HepG2 (cell line): Measurements from ENCODE around the gene GFRA4. TPM values are rescaled to one million over a fixed set of nuclear protein-coding genes. Genes with fewer than 3 reads are reported as not detected.
A peak's percentile ranks its signal among the peaks of the same experiment; 100 is the strongest.

ENCODE experiments used
- ATAC-seq: fragments of 200-7000 bp; cut with Tn5 transposase; 3 replicates; pipeline ENCODE4 v1.9.1; 2020; ENCODE audit warnings: mild to moderate bottlenecking, moderate library complexity
- BruUV-seq: library from RNA; stranded (reverse); fragments of 400-500 nt; replicated peaks from 2 replicates; lab custom pipeline; 2021; lab: Mats Ljungman, UMichigan
- CTCF ChIA-PET: fragments of 300-600 bp; formaldehyde crosslinking; extraction: SDS; loops from one replicate; lab custom pipeline; 2021; ENCODE audit warnings: low total read pairs, inconsistent platforms, low intra/inter-chr PET ratio; lab: Yijun Ruan, JAX
- POLR2A ChIA-PET: fragments of 350-600 bp; sonication (Branson Sonifier 250); formaldehyde crosslinking; loops from one replicate; lab custom pipeline; 2020; ENCODE audit warnings: antibody characterized with exemption, inconsistent platforms; lab: Yijun Ruan, JAX
- DNase-seq: peaks from one replicate; pipeline ENCODE4 v3.0.0-alpha.2; 2015; ENCODE audit warnings: low spot score
- FAIRE-seq: peaks from 3 replicates; lab custom pipeline; 2011; peaks lifted over from hg19 to GRCh38; lab: Jason Lieb, UNC
- H2AFZ ChIP-seq: one replicate; pipeline ENCODE4 v1.6.1; 2011; ENCODE audit warnings: low read length, inconsistent platforms
- H3K27ac ChIP-seq: fragments of 300-600 bp; 3 replicates; pipeline ENCODE4 v1.8.0; 2011; ENCODE audit warnings: mixed run types, mild to moderate bottlenecking, mixed read lengths, low read length, inconsistent platforms; ENCODE audit not compliant: insufficient read depth; ENCODE audit errors: extremely low read length
- H3K27me3 ChIP-seq, 2 experiments: fragments of 200-600 bp in 1 of 2; 2 replicates in 1 of 2; 3 replicates in 1 of 2; pipeline versions ENCODE4 v1.6.0 to v1.8.0; 2011; ENCODE audit warnings: low read length in 2 of 2, mild to moderate bottlenecking in 2 of 2, moderate library complexity in 2 of 2, inconsistent platforms in 1 of 2; ENCODE audit not compliant: insufficient read depth in 2 of 2, control insufficient read depth in 1 of 2
- H3K36me3 ChIP-seq, 2 experiments: fragments of 200-600 bp in 1 of 2; replicated peaks in 1 of 2; 2 replicates in 1 of 2; 3 replicates in 1 of 2; pipeline versions ENCODE4 v1.5.1 to v1.8.0; 2011; ENCODE audit warnings: low read length in 2 of 2, inconsistent platforms in 1 of 2; ENCODE audit not compliant: insufficient read depth in 2 of 2, control insufficient read depth in 1 of 2
- H3K4me1 ChIP-seq: 2 replicates; pipeline ENCODE4 v1.5.1; 2012; ENCODE audit warnings: low read length, inconsistent platforms; ENCODE audit not compliant: insufficient read depth
- H3K4me2 ChIP-seq: 2 replicates; pipeline ENCODE4 v1.6.0; 2011; ENCODE audit warnings: low read depth, low read length, inconsistent platforms
- H3K4me3 ChIP-seq, 3 experiments: fragments of 200-600 bp in 1 of 3; sonication (generic), shearing (Covaris generic) in 1 of 3; replicated peaks in 1 of 3; 2 replicates each; pipeline ENCODE4 v1.5.1; 2011 to 2016; ENCODE audit warnings: low read length in 3 of 3, inconsistent platforms in 2 of 3, low read depth in 2 of 3, mild to moderate bottlenecking in 2 of 3, control low read depth in 1 of 3, mixed read lengths in 1 of 3; ENCODE audit not compliant: insufficient read depth in 1 of 3
- H3K79me2 ChIP-seq: one replicate; pipeline ENCODE4 v1.6.1; 2011; ENCODE audit warnings: low read length, inconsistent platforms; ENCODE audit not compliant: insufficient read depth
- H3K9ac ChIP-seq: 2 replicates; pipeline ENCODE4 v1.6.0; 2011; ENCODE audit warnings: mild to moderate bottlenecking, low read depth, low read length, inconsistent platforms; ENCODE audit not compliant: insufficient read depth
- H3K9me3 ChIP-seq: 2 replicates; pipeline ENCODE4 v1.5.1; 2012; ENCODE audit warnings: mild to moderate bottlenecking, low read length
- H4K20me1 ChIP-seq: 2 replicates; pipeline ENCODE4 v1.6.0; 2011; ENCODE audit warnings: inconsistent platforms, mild to moderate bottlenecking, low read length, moderate library complexity; ENCODE audit not compliant: insufficient read depth
- CENPT ChIP-seq: sonication (generic); formaldehyde crosslinking; IDR thresholded peaks from 2 replicates; pipeline ENCODE4 v1.8.0; 2022; ENCODE audit warnings: low read depth, mild to moderate bottlenecking, moderate library complexity, missing genetic modification reagents
- CENPX ChIP-seq: sonication (generic); formaldehyde crosslinking; IDR thresholded peaks from 2 replicates; pipeline ENCODE4 v1.9.0; 2021; ENCODE audit warnings: mild to moderate bottlenecking, missing genetic modification reagents, moderate library complexity
- ELF3 ChIP-seq: IDR thresholded peaks from 2 replicates; pipeline ENCODE4 v1.6.1; 2016; ENCODE audit warnings: missing genetic modification reagents, missing compliant biosample characterization
- IRX3 ChIP-seq: sonication (generic); formaldehyde crosslinking; IDR thresholded peaks from 2 replicates; pipeline ENCODE4 v1.8.1; 2023; ENCODE audit warnings: mild to moderate bottlenecking, low read depth, missing genetic modification reagents, borderline replicate concordance
- ISL2 ChIP-seq: sonication (generic); formaldehyde crosslinking; IDR thresholded peaks from 2 replicates; pipeline ENCODE4 v1.5.0; 2020; ENCODE audit warnings: missing genetic modification reagents
- KDM5A ChIP-seq: fragments of 200-600 bp; sonication (generic); IDR thresholded peaks from 2 replicates; pipeline ENCODE4 v1.7.0; 2018; ENCODE audit warnings: antibody characterized with exemption, mild to moderate bottlenecking, low read length, borderline replicate concordance
- MNT ChIP-seq: fragments of 450-650 bp; IDR thresholded peaks from 2 replicates; pipeline ENCODE4 v1.6.1; 2016
- ONECUT2 ChIP-seq: sonication (generic); formaldehyde crosslinking; IDR thresholded peaks from 2 replicates; pipeline ENCODE4 v1.4.0; 2020; ENCODE audit warnings: missing genetic modification reagents
- SMAD3 ChIP-seq: sonication (generic); formaldehyde crosslinking; IDR thresholded peaks from 2 replicates; pipeline ENCODE4 v1.4.0; 2020; ENCODE audit warnings: missing genetic modification reagents
- SMARCC2 ChIP-seq: fragments of 450-650 bp; IDR thresholded peaks from 2 replicates; pipeline ENCODE4 v1.6.1; 2017; ENCODE audit warnings: antibody characterized with exemption, mild to moderate bottlenecking
- SP140L ChIP-seq: sonication (generic); formaldehyde crosslinking; IDR thresholded peaks from 2 replicates; pipeline ENCODE4 v1.4.0; 2020; ENCODE audit warnings: missing genetic modification reagents, borderline replicate concordance
- TERF1 ChIP-seq: sonication (generic); formaldehyde crosslinking; IDR thresholded peaks from 2 replicates; pipeline ENCODE4 v1.8.0; 2022; ENCODE audit warnings: mild to moderate bottlenecking, missing genetic modification reagents, moderate library complexity
- ZBTB25 ChIP-seq: IDR thresholded peaks from 2 replicates; pipeline ENCODE4 v1.6.1; 2018; ENCODE audit warnings: missing genetic modification reagents
- ZFYVE20 ChIP-seq: sonication (generic); formaldehyde crosslinking; IDR thresholded peaks from 2 replicates; pipeline ENCODE4 v1.8.0; 2023; ENCODE audit warnings: low read depth, mild to moderate bottlenecking, moderate library complexity, missing genetic modification reagents, borderline replicate concordance
- ZKSCAN5 ChIP-seq: sonication (generic); formaldehyde crosslinking; IDR thresholded peaks from 2 replicates; pipeline ENCODE4 v1.5.1; 2020; ENCODE audit warnings: mild to moderate bottlenecking, missing genetic modification reagents
- ZNF225 ChIP-seq: sonication (generic); formaldehyde crosslinking; IDR thresholded peaks from 2 replicates; pipeline ENCODE4 v1.4.0; 2020; ENCODE audit warnings: mild to moderate bottlenecking, missing genetic modification reagents
- ZNF264 ChIP-seq: sonication (generic); formaldehyde crosslinking; IDR thresholded peaks from 2 replicates; pipeline ENCODE4 v1.4.0; 2020; ENCODE audit warnings: missing genetic modification reagents
- ZNF331 ChIP-seq: sonication (generic); formaldehyde crosslinking; IDR thresholded peaks from 2 replicates; pipeline ENCODE4 v1.4.0; 2020; ENCODE audit warnings: missing genetic modification reagents
- ZNF576 ChIP-seq: sonication (generic); formaldehyde crosslinking; IDR thresholded peaks from 2 replicates; pipeline ENCODE4 v1.4.0; 2020; ENCODE audit warnings: mild to moderate bottlenecking, missing genetic modification reagents
- ZNF619 ChIP-seq: sonication (generic); formaldehyde crosslinking; IDR thresholded peaks from 2 replicates; pipeline ENCODE4 v1.4.0; 2020; ENCODE audit warnings: mild to moderate bottlenecking, missing genetic modification reagents
- ZNF772 ChIP-seq: sonication (generic); formaldehyde crosslinking; IDR thresholded peaks from 2 replicates; pipeline ENCODE4 v1.5.0; 2020; ENCODE audit warnings: mild to moderate bottlenecking, missing genetic modification reagents
- ZNF792 ChIP-seq: IDR thresholded peaks from 2 replicates; pipeline ENCODE4 v1.6.1; 2016
- WGBS: methylation state at CpG from one replicate; pipeline ENCODE4 v1.1.6; 2017; ENCODE audit warnings: low lambda C conversion rate; 5-methylcytosine and 5-hydroxymethylcytosine counted together
- in situ Hi-C: cut with HindIII; loops from 2 replicates; pipeline ENCODE4 v1.10.0; 2017; ENCODE audit warnings: low pct_unique_long_range_greater_than_20kb; ENCODE audit not compliant: extremely low pct_ligation_motif_present
- intact Hi-C: fragments of 100-400 bp; cut with micrococcal nuclease; formaldehyde crosslinking; loops from one replicate; pipeline ENCODE4 v1.10.0; 2022; ENCODE audit not compliant: unreplicated experiment
- polyA plus RNA-seq, 8 experiments: library from polyadenylated mRNA; depleted of rRNA in 3 of 8; stranded (reverse) in 7 of 8; unstranded in 1 of 8; fragments of >200 nt; fragmentation: Illumina TruSeq in 4 of 8; extraction: Trizol in 4 of 8; gene quantifications; 2 replicates each; pipeline versions ENCODE4 v1.2.1 to v1.2.3, GENCODE V29; 2011 to 2016; ENCODE audit warnings: low read depth in 4 of 8, missing spikeins in 1 of 8, mixed read lengths in 1 of 8; ENCODE audit not compliant: insufficient read depth in 1 of 8
- total RNA-seq, 5 experiments: library from RNA; depleted of rRNA; stranded (reverse); fragments of >200 nt; fragmentation: Illumina TruSeq; extraction: Trizol; gene quantifications; 2 replicates each; pipeline ENCODE4 v1.2.3, GENCODE V29; 2016; ENCODE audit warnings: low read depth in 1 of 5

The GFRA4 gene
- total and polyA plus RNA-seq, 2 of the 13 experiments (the other 11 are each of a cell fraction or from before 2014, with no cell fraction given), result not detected

GRCh38 chr20:3710703-3711483 is 47.7 kb upstream of the GFRA4 start:
- H3K27me3 ChIP-seq, result peaks cover 9 to 41% of the 10 kb centered on the region in 2 experiments
- H3K9me3 ChIP-seq, result no peaks in the 10 kb centered on the region
- H3K27ac ChIP-seq, result no peak overlapping the region
- intact Hi-C loops (loop anchor here (1.0 kb wide), 2 partner anchors 35 to 148 kb away; no protein-coding TSS in a partner anchor), in situ Hi-C loops (loop anchor here (5.0 kb wide), 1 partner anchor 34 kb away; no protein-coding TSS in a partner anchor)
- CTCF ChIA-PET, result interaction anchor here (0.8 to 5.4 kb wide), 4 partner anchors 34 to 148 kb away, joined by 4 to 65 read pairs (median 6); no protein-coding TSS in a partner anchor
- DNase-seq, result peak; percentile 46
- H3K79me2 ChIP-seq, result no peaks in the 10 kb centered on the region
- H4K20me1 ChIP-seq, result no peaks in the 10 kb centered on the region
- H3K4me1 ChIP-seq, result no peaks in the 10 kb centered on the region
- no peak overlapping the region for H2AFZ ChIP-seq
- BruUV-seq, result no TSS peak
- H3K4me2 ChIP-seq, result no peak overlapping the region
- no peak overlapping the region for H3K4me3 ChIP-seq
- POLR2A ChIA-PET, result interaction anchor here (0.7 to 1.4 kb wide), 3 partner anchors 34 to 57 kb away, joined by 3 to 4 read pairs (median 3); partner anchors contain the start of gene ADISSP
- H3K36me3 ChIP-seq, result no peaks in the 10 kb centered on the region
- FAIRE-seq, result peak; percentile 47
- 15% methylated on average over 18 of the region's 18 CpGs for WGBS
- peak; percentile 76 for ATAC-seq
- no peak overlapping the region for H3K9ac ChIP-seq
- TF ChIP-seq ZNF792 (no peak), IRX3 (CRISPR knock-in tag) (no peak), ZNF264 (no peak), SMAD3 (peak; percentile 73; the same call in 1 of the 2 replicates), ZNF331 (CRISPR knock-in tag) (peak; percentile 77), ZNF576 (CRISPR knock-in tag) (no peak), ZBTB25 (CRISPR knock-in tag) (0 out of 2 replicates have a peak, but pooled peaks have one; percentile 58), KDM5A (no peak), TERF1 (CRISPR knock-in tag) (no peak), ELF3 (no peak), CENPT (CRISPR knock-in tag) (no peak), ISL2 (CRISPR knock-in tag) (no peak), SMARCC2 (no peak), ONECUT2 (no peak), MNT (no peak), ZNF225 (CRISPR knock-in tag) (no peak), ZFYVE20 (no peak), SP140L (no peak), ZNF619 (CRISPR knock-in tag) (no peak), ZKSCAN5 (CRISPR knock-in tag) (no peak), CENPX (CRISPR knock-in tag) (no peak), ZNF772 (CRISPR knock-in tag) (no peak)
